ENCODE measurements around the gene LHX1.

- TF ChIP-seq CTCF (IDR thresholded peaks at IDR 0.05 in 8 of 11, conservative IDR thresholded peaks at IDR 0.05 in 3 of 11) (no peak), POLR2A (IDR thresholded peaks at IDR 0.05) (no peak)
These were observed 38.7 kb downstream of the LHX1 start for GRCh38 chr17:36975922-36976515.
